Tibial artery (tissue), 4 donors: ENCODE measurements around the gene PNMA8B.

Experiments
- DNase-seq, 2 donors: peaks; one replicate each; pipeline ENCODE4 v3.0.0-alpha.2; 2019
- H3K27ac ChIP-seq, 2 donors: fragments of 200-600 bp; sonication (generic) in 1 of 2; 1 replicate in 1 of 2; 2 replicates in 1 of 2; pipeline ENCODE4 v1.5.1; 2018 to 2019; ENCODE audit warnings: mild to moderate bottlenecking in 1 of 2
- H3K27me3 ChIP-seq, 2 donors: fragments of 200-600 bp; sonication (generic) in 1 of 2; one replicate each; pipeline versions ENCODE4 v1.5.1 to v1.6.0; 2016 to 2019
- H3K36me3 ChIP-seq, 3 donors: fragments of 200-600 bp; sonication (generic) in 2 of 3; one replicate each; pipeline ENCODE4 v1.5.1; 2016 to 2019; ENCODE audit warnings: mild to moderate bottlenecking in 2 of 3
- H3K4me1 ChIP-seq, 4 donors: fragments of 200-600 bp; sonication (generic) in 2 of 4; 1 replicate in 3 of 4; 2 replicates in 1 of 4; pipeline ENCODE4 v1.5.1; 2016 to 2019
- H3K4me3 ChIP-seq, 2 donors: fragments of 200-600 bp; sonication (generic) in 1 of 2; 1 replicate in 1 of 2; 2 replicates in 1 of 2; pipeline ENCODE4 v1.5.1; 2018 to 2019; ENCODE audit warnings: mild to moderate bottlenecking in 2 of 2
- H3K9me3 ChIP-seq, 3 donors: fragments of 200-600 bp; sonication (generic) in 1 of 3; one replicate each; pipeline ENCODE4 v1.5.1; 2016 to 2019
- intact Hi-C: fragments of 100-400 bp; cut with DNase I; formaldehyde crosslinking; loops from one replicate; pipeline ENCODE4 v1.15.0; 2023; ENCODE audit warnings: low total_unique reads
- TF ChIP-seq, protein P1 (sequence below), 2 experiments: fragments of 200-600 bp in 1 of 2; fragments of 450-650 bp in 1 of 2; IDR thresholded peaks; one replicate each; pipeline ENCODE4 v1.5.1; 2017 to 2019; ENCODE audit warnings: antibody characterized with exemption in 2 of 2, mild to moderate bottlenecking in 1 of 2, moderate library complexity in 1 of 2

The PNMA8B gene

DNA sequence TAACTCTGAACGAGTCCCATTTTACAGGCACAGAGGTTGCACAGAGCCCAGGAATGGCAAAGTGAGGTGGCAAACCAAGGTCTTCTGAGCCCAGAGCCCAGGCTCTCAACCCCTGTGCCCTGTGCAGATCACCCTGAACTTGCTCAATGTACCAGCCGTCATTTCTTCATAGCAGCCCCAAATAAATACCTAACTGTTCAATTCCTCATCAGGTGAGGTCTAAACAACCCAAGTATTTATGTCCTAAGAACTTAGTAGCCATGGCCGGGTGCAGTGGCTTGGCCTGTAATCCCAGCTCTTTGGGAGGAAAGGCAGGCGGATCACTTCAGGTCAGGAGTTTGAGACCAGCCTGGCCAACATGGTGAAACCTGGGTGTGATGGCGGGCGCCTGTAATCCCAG, 21.8 kb upstream of the PNMA8B start:
- TF ChIP-seq, protein P1, sequence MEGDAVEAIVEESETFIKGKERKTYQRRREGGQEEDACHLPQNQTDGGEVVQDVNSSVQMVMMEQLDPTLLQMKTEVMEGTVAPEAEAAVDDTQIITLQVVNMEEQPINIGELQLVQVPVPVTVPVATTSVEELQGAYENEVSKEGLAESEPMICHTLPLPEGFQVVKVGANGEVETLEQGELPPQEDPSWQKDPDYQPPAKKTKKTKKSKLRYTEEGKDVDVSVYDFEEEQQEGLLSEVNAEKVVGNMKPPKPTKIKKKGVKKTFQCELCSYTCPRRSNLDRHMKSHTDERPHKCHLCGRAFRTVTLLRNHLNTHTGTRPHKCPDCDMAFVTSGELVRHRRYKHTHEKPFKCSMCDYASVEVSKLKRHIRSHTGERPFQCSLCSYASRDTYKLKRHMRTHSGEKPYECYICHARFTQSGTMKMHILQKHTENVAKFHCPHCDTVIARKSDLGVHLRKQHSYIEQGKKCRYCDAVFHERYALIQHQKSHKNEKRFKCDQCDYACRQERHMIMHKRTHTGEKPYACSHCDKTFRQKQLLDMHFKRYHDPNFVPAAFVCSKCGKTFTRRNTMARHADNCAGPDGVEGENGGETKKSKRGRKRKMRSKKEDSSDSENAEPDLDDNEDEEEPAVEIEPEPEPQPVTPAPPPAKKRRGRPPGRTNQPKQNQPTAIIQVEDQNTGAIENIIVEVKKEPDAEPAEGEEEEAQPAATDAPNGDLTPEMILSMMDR (IDR thresholded peaks at IDR 0.05), result no peak
- intact Hi-C loops, result no loop called here
- Histone ChIP-seq H3K36me3 (no peaks in the 10 kb centered on the region), H3K9me3 (no peaks in the 10 kb centered on the region), H3K27ac (no peak overlapping the region), H3K4me1 (peaks cover 0 to 13% (median 4%) of the 10 kb centered on the region in 4 donors), H3K4me3 (no peak overlapping the region), H3K27me3 (peaks cover 0 to 5% of the 10 kb centered on the region in 2 donors)
- no peak for DNase-seq

DNA sequence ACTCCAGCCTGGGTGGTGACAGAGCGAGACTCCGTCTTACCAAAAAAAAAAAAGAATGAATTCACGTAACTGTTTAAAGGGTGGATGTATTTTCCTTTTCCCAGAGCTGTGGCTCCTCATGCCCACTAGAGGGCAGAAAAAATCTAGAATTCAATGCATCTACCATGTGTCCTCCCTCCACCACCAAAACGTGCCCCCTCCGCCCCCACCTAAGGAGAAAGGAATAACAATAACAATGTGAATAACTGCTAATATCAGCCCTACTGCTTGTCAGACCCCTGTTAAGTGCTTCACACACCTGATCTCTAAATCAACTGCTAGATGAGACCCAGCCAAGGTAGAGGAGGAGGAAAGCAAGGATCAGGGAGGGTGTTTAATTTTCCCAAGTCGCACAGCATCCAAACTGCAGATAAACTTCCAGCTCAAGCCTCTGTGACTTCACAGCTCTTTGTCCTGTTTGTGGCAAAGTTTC, 20.2 kb upstream of the PNMA8B start:
- Histone ChIP-seq H3K27ac (no peak overlapping the region), H3K9me3 (peaks cover 0 to 9% (median 9%) of the 10 kb centered on the region in 3 donors), H3K27me3 (peaks cover 0 to 5% of the 10 kb centered on the region in 2 donors), H3K4me1 (peaks cover 0 to 13% (median 4%) of the 10 kb centered on the region in 4 donors), H3K4me3 (no peak overlapping the region), H3K36me3 (no peaks in the 10 kb centered on the region)
- TF ChIP-seq, protein P1 (IDR thresholded peaks at IDR 0.05), result peak; percentile 62 to 67
- intact Hi-C loops, result no loop called here
- DNase-seq, result no peak

DNA sequence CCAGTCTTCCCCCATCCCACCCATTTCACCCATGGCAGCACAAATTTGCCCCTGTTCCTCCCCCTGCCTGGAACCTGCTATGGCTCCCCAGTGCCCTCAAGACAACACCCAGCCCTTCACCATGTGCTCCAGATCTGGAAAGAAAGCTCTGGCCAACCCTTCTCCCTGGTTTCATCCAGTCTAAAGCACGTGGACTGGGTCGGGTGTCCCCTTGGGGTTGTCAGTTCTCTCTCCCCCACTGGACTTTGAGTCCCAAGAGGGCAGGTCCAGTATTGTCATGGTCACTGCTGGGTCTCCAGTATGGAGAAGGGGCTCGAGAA, 19.6 kb upstream of the PNMA8B start:
- Histone ChIP-seq H3K36me3 (no peaks in the 10 kb centered on the region), H3K4me3 (no peak overlapping the region), H3K27me3 (peaks cover 0 to 5% of the 10 kb centered on the region in 2 donors), H3K9me3 (peaks cover 0 to 10% (median 9%) of the 10 kb centered on the region in 3 donors), H3K4me1 (peaks cover 0 to 13% (median 4%) of the 10 kb centered on the region in 4 donors), H3K27ac (no peak overlapping the region)
- TF ChIP-seq, protein P1 (IDR thresholded peaks at IDR 0.05), result no peak
- intact Hi-C loops, result no loop called here
- no peak for DNase-seq

DNA sequence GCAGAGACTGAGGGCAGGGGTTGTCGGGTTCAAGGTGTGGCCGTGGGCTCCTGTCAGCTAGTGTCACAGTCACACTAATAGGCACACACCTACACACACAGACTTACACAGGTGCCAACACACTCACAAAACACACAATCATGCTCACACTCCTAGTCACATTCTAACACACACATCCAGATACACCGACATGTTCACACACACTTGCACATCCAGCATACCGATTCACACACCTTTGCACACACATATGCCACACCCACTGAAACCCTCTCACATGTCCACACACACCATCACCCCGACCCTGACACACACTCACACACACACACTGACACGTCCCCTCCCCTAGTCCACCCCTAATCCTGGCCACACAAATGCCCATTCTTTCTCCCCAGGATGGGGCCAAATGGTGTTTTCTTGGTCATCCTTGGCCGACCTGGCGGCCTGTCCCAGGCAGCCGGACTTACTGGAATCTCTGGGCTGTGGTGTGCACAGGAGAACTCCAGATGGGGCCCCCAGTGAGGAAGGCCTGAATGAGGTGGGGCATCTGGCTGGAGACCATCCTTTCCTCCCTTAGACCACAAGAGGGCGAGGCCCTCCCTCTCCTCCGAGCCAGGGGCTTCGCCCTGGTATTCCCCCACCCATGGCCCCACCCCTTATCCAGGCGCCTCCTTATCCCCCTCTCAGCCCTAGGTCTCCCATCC, 19.1 kb upstream of the PNMA8B start:
- H3K27me3 ChIP-seq, result peaks cover 0 to 5% of the 10 kb centered on the region in 2 donors
- peaks cover 0 to 13% (median 4%) of the 10 kb centered on the region in 4 donors for H3K4me1 ChIP-seq
- H3K9me3 ChIP-seq, result peaks cover 0 to 10% (median 9%) of the 10 kb centered on the region in 3 donors
- TF ChIP-seq, protein P1 (IDR thresholded peaks at IDR 0.05), result no peak
- no peaks in the 10 kb centered on the region for H3K36me3 ChIP-seq
- no peak for DNase-seq
- intact Hi-C loops, result no loop called here
- no peak overlapping the region for H3K4me3 ChIP-seq
- H3K27ac ChIP-seq, result no peak overlapping the region

DNA sequence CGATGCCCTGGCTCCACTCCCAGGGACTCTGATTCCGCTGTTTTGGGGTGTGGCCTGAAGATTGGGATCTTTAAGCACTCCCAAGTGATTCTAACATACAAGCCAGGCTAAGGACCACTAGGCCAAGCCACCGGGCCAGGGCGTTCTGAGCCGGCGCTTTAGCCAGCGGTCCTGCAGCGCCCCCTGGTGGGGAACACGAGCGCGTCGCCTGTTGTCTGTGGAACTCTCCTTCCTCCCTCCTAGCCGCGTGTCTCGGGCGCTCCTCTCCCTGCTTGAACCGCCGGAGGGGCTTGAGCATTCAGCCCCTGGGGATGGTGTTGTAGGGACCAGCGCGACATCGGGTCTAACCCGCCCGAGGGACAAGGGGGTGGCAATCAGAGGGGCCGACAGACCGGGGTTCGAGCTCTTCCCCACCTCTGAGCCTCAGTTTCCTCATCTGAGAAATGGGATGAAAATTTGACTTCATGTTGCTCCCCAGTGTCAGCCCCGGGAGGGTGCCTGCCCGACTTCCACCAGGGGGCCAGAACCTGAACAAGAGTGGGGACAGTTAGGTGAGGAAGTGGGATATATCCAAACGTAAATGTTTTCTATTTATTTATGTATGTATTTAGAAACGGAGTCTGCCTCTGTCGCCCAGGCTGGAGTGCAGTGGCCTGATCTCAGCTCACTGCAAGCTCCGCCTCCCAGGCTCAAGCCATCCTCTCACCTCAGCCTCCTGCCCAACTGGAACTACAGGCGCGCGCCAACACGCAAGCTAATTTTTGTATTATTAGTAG, 18.0 kb upstream of the PNMA8B start:
- H3K9me3 ChIP-seq, result peaks cover 0 to 10% (median 9%) of the 10 kb centered on the region in 3 donors
- H3K4me3 ChIP-seq, result no peak overlapping the region
- H3K36me3 ChIP-seq, result no peaks in the 10 kb centered on the region
- H3K27ac ChIP-seq, result no peak overlapping the region
- peaks cover 0 to 16% (median 4%) of the 10 kb centered on the region in 4 donors for H3K4me1 ChIP-seq
- intact Hi-C loops, result loop anchor here (1.0 kb wide), 1 partner anchor 117 kb away; no protein-coding TSS in a partner anchor
- peak; percentile 68 to 87 for DNase-seq
- TF ChIP-seq, protein P1 (IDR thresholded peaks at IDR 0.05), result peak; percentile 99
- H3K27me3 ChIP-seq, result peaks cover 0 to 5% of the 10 kb centered on the region in 2 donors
